Neural cell (in vitro differentiated cells): Measurements from ENCODE around the gene PRMT2.

ENCODE experiments used
- CTCF ChIP-seq: fragments of 450-650 bp; IDR thresholded peaks from 2 replicates; pipeline ENCODE4 v1.5.1; 2014; ENCODE audit warnings: antibody characterized with exemption, mild to moderate bottlenecking, moderate library complexity; ENCODE audit not compliant: poor library complexity, severe bottlenecking
- POLR2AphosphoS5 ChIP-seq: IDR thresholded peaks from 2 replicates; pipeline ENCODE4 v1.6.1; 2012
- RAD21 ChIP-seq: fragments of 450-650 bp; conservative IDR thresholded peaks from 2 replicates; pipeline ENCODE4 v1.6.1; 2014; ENCODE audit warnings: antibody characterized with exemption, mild to moderate bottlenecking, moderate library complexity
- TAF1 ChIP-seq: IDR thresholded peaks from 2 replicates; pipeline ENCODE4 v1.6.1; 2012; ENCODE audit warnings: low read depth

- no peak for TF ChIP-seq RAD21
- TF ChIP-seq CTCF = no peak
- TF ChIP-seq POLR2AphosphoS5 = no peak
- TF ChIP-seq TAF1 = no peak
Observed at GRCh38 chr21:46616050-46616449, 19.4 kb upstream of the PRMT2 start.
